HepG2 (cell line): ENCODE data around the gene C5. TPM values are rescaled to one million over a fixed set of nuclear protein-coding genes. Genes with fewer than 3 reads are reported as not detected.

ENCODE experiments used
- ATAC-seq: fragments of 200-7000 bp; cut with Tn5 transposase; 3 replicates; pipeline ENCODE4 v1.9.1; 2020; ENCODE audit warnings: mild to moderate bottlenecking, moderate library complexity
- BruUV-seq: library from RNA; stranded (reverse); fragments of 400-500 nt; replicated peaks from 2 replicates; lab custom pipeline; 2021; lab: Mats Ljungman, UMichigan
- CTCF ChIA-PET: fragments of 300-600 bp; formaldehyde crosslinking; extraction: SDS; loops from one replicate; lab custom pipeline; 2021; ENCODE audit warnings: low total read pairs, inconsistent platforms, low intra/inter-chr PET ratio; lab: Yijun Ruan, JAX
- POLR2A ChIA-PET: fragments of 350-600 bp; sonication (Branson Sonifier 250); formaldehyde crosslinking; loops from one replicate; lab custom pipeline; 2020; ENCODE audit warnings: antibody characterized with exemption, inconsistent platforms; lab: Yijun Ruan, JAX
- DNase-seq: peaks from one replicate; pipeline ENCODE4 v3.0.0-alpha.2; 2015; ENCODE audit warnings: low spot score
- FAIRE-seq: peaks from 3 replicates; lab custom pipeline; 2011; peaks lifted over from hg19 to GRCh38; lab: Jason Lieb, UNC
- H2AFZ ChIP-seq: one replicate; pipeline ENCODE4 v1.6.1; 2011; ENCODE audit warnings: low read length, inconsistent platforms
- H3K27ac ChIP-seq: fragments of 300-600 bp; 3 replicates; pipeline ENCODE4 v1.8.0; 2011; ENCODE audit warnings: mixed run types, mild to moderate bottlenecking, mixed read lengths, low read length, inconsistent platforms; ENCODE audit not compliant: insufficient read depth; ENCODE audit errors: extremely low read length
- H3K27me3 ChIP-seq, 2 experiments: fragments of 200-600 bp in 1 of 2; 2 replicates in 1 of 2; 3 replicates in 1 of 2; pipeline versions ENCODE4 v1.6.0 to v1.8.0; 2011; ENCODE audit warnings: low read length in 2 of 2, mild to moderate bottlenecking in 2 of 2, moderate library complexity in 2 of 2, inconsistent platforms in 1 of 2; ENCODE audit not compliant: insufficient read depth in 2 of 2, control insufficient read depth in 1 of 2
- H3K36me3 ChIP-seq, 2 experiments: fragments of 200-600 bp in 1 of 2; replicated peaks in 1 of 2; 2 replicates in 1 of 2; 3 replicates in 1 of 2; pipeline versions ENCODE4 v1.5.1 to v1.8.0; 2011; ENCODE audit warnings: low read length in 2 of 2, inconsistent platforms in 1 of 2; ENCODE audit not compliant: insufficient read depth in 2 of 2, control insufficient read depth in 1 of 2
- H3K4me1 ChIP-seq: 2 replicates; pipeline ENCODE4 v1.5.1; 2012; ENCODE audit warnings: low read length, inconsistent platforms; ENCODE audit not compliant: insufficient read depth
- H3K4me2 ChIP-seq: 2 replicates; pipeline ENCODE4 v1.6.0; 2011; ENCODE audit warnings: low read depth, low read length, inconsistent platforms
- H3K4me3 ChIP-seq, 3 experiments: fragments of 200-600 bp in 1 of 3; sonication (generic), shearing (Covaris generic) in 1 of 3; replicated peaks in 1 of 3; 2 replicates each; pipeline ENCODE4 v1.5.1; 2011 to 2016; ENCODE audit warnings: low read length in 3 of 3, inconsistent platforms in 2 of 3, low read depth in 2 of 3, mild to moderate bottlenecking in 2 of 3, control low read depth in 1 of 3, mixed read lengths in 1 of 3; ENCODE audit not compliant: insufficient read depth in 1 of 3
- H3K79me2 ChIP-seq: one replicate; pipeline ENCODE4 v1.6.1; 2011; ENCODE audit warnings: low read length, inconsistent platforms; ENCODE audit not compliant: insufficient read depth
- H3K9ac ChIP-seq: 2 replicates; pipeline ENCODE4 v1.6.0; 2011; ENCODE audit warnings: mild to moderate bottlenecking, low read depth, low read length, inconsistent platforms; ENCODE audit not compliant: insufficient read depth
- H3K9me3 ChIP-seq: 2 replicates; pipeline ENCODE4 v1.5.1; 2012; ENCODE audit warnings: mild to moderate bottlenecking, low read length
- H4K20me1 ChIP-seq: 2 replicates; pipeline ENCODE4 v1.6.0; 2011; ENCODE audit warnings: inconsistent platforms, mild to moderate bottlenecking, low read length, moderate library complexity; ENCODE audit not compliant: insufficient read depth
- ATRX ChIP-seq: sonication (generic); formaldehyde crosslinking; IDR thresholded peaks from 2 replicates; pipeline ENCODE4 v1.4.0; 2020; ENCODE audit warnings: missing genetic modification reagents, borderline replicate concordance
- FLYWCH1 ChIP-seq: sonication (generic); formaldehyde crosslinking; IDR thresholded peaks from 2 replicates; pipeline ENCODE4 v1.8.1; 2023; ENCODE audit warnings: mild to moderate bottlenecking, missing genetic modification reagents
- PAF1 ChIP-seq: IDR thresholded peaks from 2 replicates; pipeline ENCODE4 v1.6.1; 2016; ENCODE audit warnings: missing genetic modification reagents, missing compliant biosample characterization
- ZNF530 ChIP-seq: sonication (generic); formaldehyde crosslinking; IDR thresholded peaks from 2 replicates; pipeline ENCODE4 v1.5.0; 2020; ENCODE audit warnings: low read depth, mild to moderate bottlenecking, missing genetic modification reagents
- ZNF777 ChIP-seq: sonication (generic); formaldehyde crosslinking; IDR thresholded peaks from 2 replicates; pipeline ENCODE4 v1.4.0; 2020; ENCODE audit warnings: missing genetic modification reagents
- WGBS: methylation state at CpG from one replicate; pipeline ENCODE4 v1.1.6; 2017; ENCODE audit warnings: low lambda C conversion rate; 5-methylcytosine and 5-hydroxymethylcytosine counted together
- in situ Hi-C: cut with HindIII; loops from 2 replicates; pipeline ENCODE4 v1.10.0; 2017; ENCODE audit warnings: low pct_unique_long_range_greater_than_20kb; ENCODE audit not compliant: extremely low pct_ligation_motif_present
- intact Hi-C: fragments of 100-400 bp; cut with micrococcal nuclease; formaldehyde crosslinking; loops from one replicate; pipeline ENCODE4 v1.10.0; 2022; ENCODE audit not compliant: unreplicated experiment
- polyA plus RNA-seq, 8 experiments: library from polyadenylated mRNA; depleted of rRNA in 3 of 8; stranded (reverse) in 7 of 8; unstranded in 1 of 8; fragments of >200 nt; fragmentation: Illumina TruSeq in 4 of 8; extraction: Trizol in 4 of 8; gene quantifications; 2 replicates each; pipeline versions ENCODE4 v1.2.1 to v1.2.3, GENCODE V29; 2011 to 2016; ENCODE audit warnings: low read depth in 4 of 8, missing spikeins in 1 of 8, mixed read lengths in 1 of 8; ENCODE audit not compliant: insufficient read depth in 1 of 8
- total RNA-seq, 5 experiments: library from RNA; depleted of rRNA; stranded (reverse); fragments of >200 nt; fragmentation: Illumina TruSeq; extraction: Trizol; gene quantifications; 2 replicates each; pipeline ENCODE4 v1.2.3, GENCODE V29; 2016; ENCODE audit warnings: low read depth in 1 of 5
- TF ChIP-seq, protein P1 (sequence below): sonication (generic); formaldehyde crosslinking; IDR thresholded peaks from 2 replicates; pipeline ENCODE4 v1.5.0; 2020; ENCODE audit warnings: missing genetic modification reagents, mild to moderate bottlenecking, borderline replicate concordance
- TF ChIP-seq, protein P2 (sequence below), 2 experiments: fragments of 450-650 bp in 1 of 2; sonication (generic) in 1 of 2; formaldehyde crosslinking; IDR thresholded peaks; 2 replicates each; pipeline versions ENCODE4 v1.5.0 to v1.8.0; 2020 to 2022; ENCODE audit warnings: mild to moderate bottlenecking in 1 of 2, missing genetic modification reagents in 1 of 2

Gene C5
- total and polyA plus RNA-seq, 2 of the 13 experiments (the other 11 are each of a cell fraction or from before 2014, with no cell fraction given) = 57.6 to 192 TPM

DNA sequence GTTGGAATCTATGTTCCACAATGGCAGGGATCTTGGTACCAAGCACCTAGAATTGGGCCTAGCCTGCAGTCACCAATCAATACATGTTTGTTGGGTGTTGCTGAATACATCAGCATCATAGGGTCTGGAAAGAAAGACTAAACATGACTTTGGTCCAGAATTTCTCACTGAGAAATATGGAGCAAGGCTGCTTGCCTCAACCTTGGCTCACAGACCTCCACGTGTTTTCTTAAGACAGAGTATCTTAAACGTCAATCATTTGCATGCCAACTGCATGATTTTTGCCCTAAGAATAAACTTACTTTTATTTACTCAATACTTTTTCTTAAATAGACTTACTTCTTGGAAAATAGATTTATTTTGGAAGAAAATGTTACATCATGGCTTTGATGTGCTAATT lies 100.8 kb downstream of the C5 start (continued):
- TF ChIP-seq ZNF530 (no peak), ATRX (CRISPR knock-in tag) (no peak)

DNA sequence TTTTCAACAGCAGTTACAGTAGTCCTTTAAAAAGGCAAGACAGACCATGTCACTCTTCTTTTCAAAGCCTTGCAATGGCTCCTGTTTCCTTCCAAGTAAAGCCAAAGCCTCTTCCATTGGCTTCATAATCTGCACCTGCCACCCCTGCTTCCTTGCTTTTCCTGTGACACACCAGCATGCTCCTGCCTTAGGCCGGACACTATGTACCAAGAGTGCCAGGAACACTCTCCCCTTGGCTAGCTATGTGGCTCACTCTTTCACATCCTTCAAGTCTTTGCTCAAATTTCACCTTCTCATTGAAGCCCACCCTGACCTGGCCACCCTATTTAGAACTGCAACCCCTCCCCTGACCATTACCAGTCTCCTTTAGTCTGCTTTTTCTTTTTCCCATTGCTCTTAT lies 101.3 kb downstream of the C5 start:
- TF ChIP-seq ZNF777 = no peak
- TF ChIP-seq, protein P1, sequence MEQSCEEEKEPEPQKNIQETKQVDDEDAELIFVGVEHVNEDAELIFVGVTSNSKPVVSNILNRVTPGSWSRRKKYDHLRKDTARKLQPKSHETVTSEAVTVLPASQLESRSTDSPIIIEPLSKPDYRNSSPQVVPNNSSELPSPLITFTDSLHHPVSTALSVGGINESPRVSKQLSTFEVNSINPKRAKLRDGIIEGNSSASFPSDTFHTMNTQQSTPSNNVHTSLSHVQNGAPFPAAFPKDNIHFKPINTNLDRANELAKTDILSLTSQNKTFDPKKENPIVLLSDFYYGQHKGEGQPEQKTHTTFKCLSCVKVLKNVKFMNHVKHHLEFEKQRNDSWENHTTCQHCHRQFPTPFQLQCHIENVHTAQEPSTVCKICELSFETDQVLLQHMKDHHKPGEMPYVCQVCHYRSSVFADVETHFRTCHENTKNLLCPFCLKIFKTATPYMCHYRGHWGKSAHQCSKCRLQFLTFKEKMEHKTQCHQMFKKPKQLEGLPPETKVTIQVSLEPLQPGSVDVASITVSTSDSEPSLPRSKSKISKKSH (CRISPR knock-in tag) = no peak
- TF ChIP-seq, protein P2, sequence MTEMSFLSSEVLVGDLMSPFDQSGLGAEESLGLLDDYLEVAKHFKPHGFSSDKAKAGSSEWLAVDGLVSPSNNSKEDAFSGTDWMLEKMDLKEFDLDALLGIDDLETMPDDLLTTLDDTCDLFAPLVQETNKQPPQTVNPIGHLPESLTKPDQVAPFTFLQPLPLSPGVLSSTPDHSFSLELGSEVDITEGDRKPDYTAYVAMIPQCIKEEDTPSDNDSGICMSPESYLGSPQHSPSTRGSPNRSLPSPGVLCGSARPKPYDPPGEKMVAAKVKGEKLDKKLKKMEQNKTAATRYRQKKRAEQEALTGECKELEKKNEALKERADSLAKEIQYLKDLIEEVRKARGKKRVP (CRISPR knock-in tag; IDR thresholded peaks at IDR 0.05) = 0 out of 4 replicates have a peak, but pooled peaks of 1 of the 2 experiments have one; percentile 24
- no peak for TF ChIP-seq FLYWCH1 (CRISPR knock-in tag)
- TF ChIP-seq PAF1 (CRISPR knock-in tag) = peak; percentile 62; the same call in 1 of the 2 replicates
- in situ Hi-C loops = no loop called here
- DNase-seq (no peak), FAIRE-seq (no peak), ATAC-seq (no peak)
- ChIA-PET CTCF (no interaction called here), POLR2A (no interaction called here)
- Histone ChIP-seq H3K36me3 (peaks cover 12 to 26% of the 10 kb centered on the region in 2 experiments), H3K4me2 (no peak overlapping the region), H3K79me2 (no peaks in the 10 kb centered on the region), H4K20me1 (no peaks in the 10 kb centered on the region), H3K27me3 (no peaks in the 10 kb centered on the region), H3K27ac (no peak overlapping the region), H2AFZ (no peak overlapping the region), H3K4me3 (no peak overlapping the region), H3K4me1 (no peaks in the 10 kb centered on the region), H3K9me3 (no peaks in the 10 kb centered on the region), H3K9ac (no peak overlapping the region)
- BruUV-seq = no TSS peak
- WGBS = 97% methylated on average over 1 of the region's 1 CpG
- intact Hi-C loops = no loop called here
